Activated T-helper 1 cell treated with anti-CD3 and anti-CD28 coated beads, Interleukin-12 subunit alpha, Interleukin-12 subunit beta, Interleukin-2, Interleukin-4 antibody, amounts not matched to agents 30 ng/mL and 10 ng/mL and 1 ng/mL, durations not matched to agents 14 hours and 24 hours and 36 hours (primary cell): ENCODE data around the gene PTCD2. TPM values are rescaled to one million over a fixed set of nuclear protein-coding genes. Genes with fewer than 3 reads are reported as not detected.

Experiments used
- DNase-seq: peaks from one replicate; pipeline ENCODE4 v3.0.0; 2021; ENCODE audit warnings: low spot score
- H3K27ac Mint-ChIP-seq: one replicate; pipeline ENCODE4 v1.8.0; 2021; ENCODE audit warnings: mild to moderate bottlenecking, mixed read lengths
- H3K27me3 Mint-ChIP-seq: one replicate; pipeline ENCODE4 v1.8.0; 2022; ENCODE audit warnings: mild to moderate bottlenecking, moderate library complexity, mixed read lengths; ENCODE audit not compliant: insufficient read depth
- H3K36me3 Mint-ChIP-seq: one replicate; pipeline ENCODE4 v1.8.0; 2021; ENCODE audit warnings: low read depth, mixed read lengths
- H3K4me1 Mint-ChIP-seq: one replicate; pipeline ENCODE4 v1.8.0; 2021; ENCODE audit warnings: low read depth, mixed read lengths
- H3K4me3 Mint-ChIP-seq: one replicate; pipeline ENCODE4 v1.8.0; 2021; ENCODE audit warnings: mild to moderate bottlenecking, moderate library complexity, mixed read lengths
- H3K9me3 Mint-ChIP-seq: one replicate; pipeline ENCODE4 v1.8.0; 2021; ENCODE audit warnings: mixed read lengths
- intact Hi-C: fragments of 100-400 bp; cut with micrococcal nuclease; formaldehyde crosslinking; loops from one replicate; pipeline ENCODE4 v1.15.1; 2024
- total RNA-seq: library from RNA; stranded (reverse); gene quantifications from 2 replicates; pipeline ENCODE4 v1.2.3, GENCODE V29; 2022

PTCD2 gene
- total RNA-seq, 1 donor from 2014 or later = 16.9 TPM

GRCh38 chr5:72378639-72379289, 58.6 kb downstream of the PTCD2 start:
- Mint-ChIP-seq H3K27me3 (peaks cover 8% of the 10 kb centered on the region), H3K9me3 (no peaks in the 10 kb centered on the region), H3K4me1 (no peaks in the 10 kb centered on the region), H3K4me3 (no peak overlapping the region), H3K36me3 (no peaks in the 10 kb centered on the region), H3K27ac (no peak overlapping the region)
- DNase-seq = no peak
- intact Hi-C loops = no loop called here

- no peak overlapping the region for H3K27ac Mint-ChIP-seq
- no peak for DNase-seq
- peaks cover 8% of the 10 kb centered on the region for H3K27me3 Mint-ChIP-seq
- intact Hi-C loops = no loop called here
- no peak overlapping the region for H3K4me3 Mint-ChIP-seq
- no peaks in the 10 kb centered on the region for H3K36me3 Mint-ChIP-seq
- H3K4me1 Mint-ChIP-seq = no peaks in the 10 kb centered on the region
- H3K9me3 Mint-ChIP-seq = no peaks in the 10 kb centered on the region
Observed at GRCh38 chr5:72379936-72380335, 59.8 kb downstream of the PTCD2 start.

GRCh38 chr5:72380492-72381274, 60.5 kb downstream of the PTCD2 start:
- H3K36me3 Mint-ChIP-seq = no peaks in the 10 kb centered on the region

GRCh38 chr5:72383280-72383679, 63.1 kb downstream of the PTCD2 start:
- intact Hi-C loops = no loop called here
- peaks cover 7% of the 10 kb centered on the region for H3K27me3 Mint-ChIP-seq
- no peak overlapping the region for H3K27ac Mint-ChIP-seq
- no peaks in the 10 kb centered on the region for H3K36me3 Mint-ChIP-seq
- no peak for DNase-seq
- H3K9me3 Mint-ChIP-seq = no peaks in the 10 kb centered on the region
- H3K4me3 Mint-ChIP-seq = no peak overlapping the region
- H3K4me1 Mint-ChIP-seq = no peaks in the 10 kb centered on the region

More at GRCh38 chr5:72380492-72381274, 60.5 kb downstream of the PTCD2 start:
- DNase-seq = no peak
- Mint-ChIP-seq H3K27ac (no peak overlapping the region), H3K9me3 (no peaks in the 10 kb centered on the region), H3K4me1 (no peaks in the 10 kb centered on the region), H3K27me3 (peaks cover 8% of the 10 kb centered on the region), H3K4me3 (no peak overlapping the region)
- intact Hi-C loops = no loop called here

- H3K4me1 Mint-ChIP-seq = no peaks in the 10 kb centered on the region
- no peak overlapping the region for H3K27ac Mint-ChIP-seq
- H3K9me3 Mint-ChIP-seq = no peaks in the 10 kb centered on the region
- DNase-seq = no peak
- intact Hi-C loops = no loop called here
- H3K27me3 Mint-ChIP-seq = peaks cover 7% of the 10 kb centered on the region
- H3K4me3 Mint-ChIP-seq = no peak overlapping the region
- H3K36me3 Mint-ChIP-seq = no peaks in the 10 kb centered on the region
Observed at GRCh38 chr5:72383726-72384125, 63.6 kb downstream of the PTCD2 start.

- Mint-ChIP-seq H3K36me3 (no peaks in the 10 kb centered on the region), H3K4me3 (no peak overlapping the region), H3K27ac (no peak overlapping the region), H3K9me3 (no peaks in the 10 kb centered on the region), H3K27me3 (peaks cover 10% of the 10 kb centered on the region), H3K4me1 (no peaks in the 10 kb centered on the region)
- no peak for DNase-seq
- intact Hi-C loops = no loop called here
Observed at GRCh38 chr5:72386639-72387038, 66.5 kb downstream of the PTCD2 start.

- Mint-ChIP-seq H3K4me1 (no peaks in the 10 kb centered on the region), H3K9me3 (no peaks in the 10 kb centered on the region), H3K4me3 (no peak overlapping the region), H3K36me3 (no peaks in the 10 kb centered on the region), H3K27ac (no peak overlapping the region), H3K27me3 (peaks cover 8% of the 10 kb centered on the region)
- no peak for DNase-seq
- intact Hi-C loops = no loop called here
Observed at GRCh38 chr5:72387985-72388384, 67.8 kb downstream of the PTCD2 start.

- no peaks in the 10 kb centered on the region for H3K4me1 Mint-ChIP-seq
- no peak for DNase-seq
- intact Hi-C loops = no loop called here
Observed at GRCh38 chr5:72388646-72389045, 68.5 kb downstream of the PTCD2 start.

GRCh38 chr5:72390836-72391235, 70.7 kb downstream of the PTCD2 start:
- H3K27me3 Mint-ChIP-seq = peaks cover 12% of the 10 kb centered on the region
- H3K4me1 Mint-ChIP-seq = no peaks in the 10 kb centered on the region
- no peaks in the 10 kb centered on the region for H3K9me3 Mint-ChIP-seq
- no peak for DNase-seq
- H3K36me3 Mint-ChIP-seq = no peaks in the 10 kb centered on the region
- no peak overlapping the region for H3K27ac Mint-ChIP-seq
- intact Hi-C loops = no loop called here
- no peak overlapping the region for H3K4me3 Mint-ChIP-seq

More at GRCh38 chr5:72388646-72389045, 68.5 kb downstream of the PTCD2 start:
- H3K36me3 Mint-ChIP-seq = no peaks in the 10 kb centered on the region
- no peaks in the 10 kb centered on the region for H3K9me3 Mint-ChIP-seq
- H3K27ac Mint-ChIP-seq = no peak overlapping the region
- H3K4me3 Mint-ChIP-seq = no peak overlapping the region
- H3K27me3 Mint-ChIP-seq = peaks cover 11% of the 10 kb centered on the region

- no peak overlapping the region for H3K4me3 Mint-ChIP-seq
- H3K27me3 Mint-ChIP-seq = peaks cover 12% of the 10 kb centered on the region
- intact Hi-C loops = no loop called here
- DNase-seq = no peak
- no peaks in the 10 kb centered on the region for H3K36me3 Mint-ChIP-seq
- no peak overlapping the region for H3K27ac Mint-ChIP-seq
- no peaks in the 10 kb centered on the region for H3K9me3 Mint-ChIP-seq
- no peaks in the 10 kb centered on the region for H3K4me1 Mint-ChIP-seq
Observed at GRCh38 chr5:72392326-72392733, 72.2 kb downstream of the PTCD2 start.

- intact Hi-C loops = no loop called here
- DNase-seq = no peak
- Mint-ChIP-seq H3K27ac (no peak overlapping the region), H3K27me3 (peaks cover 12% of the 10 kb centered on the region), H3K4me1 (no peaks in the 10 kb centered on the region), H3K36me3 (no peaks in the 10 kb centered on the region), H3K9me3 (no peaks in the 10 kb centered on the region), H3K4me3 (no peak overlapping the region)
Observed at GRCh38 chr5:72393052-72393451, 72.9 kb downstream of the PTCD2 start.

- H3K27me3 Mint-ChIP-seq = peaks cover 14% of the 10 kb centered on the region
- intact Hi-C loops = no loop called here
Observed at GRCh38 chr5:72394688-72395087, 74.5 kb downstream of the PTCD2 start.

GRCh38 chr5:72397836-72398235, 77.7 kb downstream of the PTCD2 start:
- H3K4me1 Mint-ChIP-seq = no peaks in the 10 kb centered on the region
- no peak for DNase-seq
- no peak overlapping the region for H3K27ac Mint-ChIP-seq
- peaks cover 17% of the 10 kb centered on the region for H3K9me3 Mint-ChIP-seq
- H3K36me3 Mint-ChIP-seq = no peaks in the 10 kb centered on the region
- intact Hi-C loops = no loop called here
- H3K27me3 Mint-ChIP-seq = peaks cover 14% of the 10 kb centered on the region
- H3K4me3 Mint-ChIP-seq = no peak overlapping the region

More at GRCh38 chr5:72394688-72395087, 74.5 kb downstream of the PTCD2 start:
- Mint-ChIP-seq H3K36me3 (no peaks in the 10 kb centered on the region), H3K4me3 (no peak overlapping the region), H3K27ac (no peak overlapping the region), H3K9me3 (no peaks in the 10 kb centered on the region), H3K4me1 (no peaks in the 10 kb centered on the region)
- DNase-seq = no peak
